ENCODE measurements around the gene HCAR3. TPM values are rescaled to one million over a fixed set of nuclear protein-coding genes. Genes with fewer than 3 reads are reported as not detected.

Gene HCAR3
- total and polyA plus RNA-seq, 2 of the 13 experiments (the other 11 are each of a cell fraction or from before 2014, with no cell fraction given): 0.11 to 12.8 TPM

- TF ChIP-seq RERE (CRISPR knock-in tag; IDR thresholded peaks at IDR 0.05; ENCODE audit: low read depth) (no peak), MNT (IDR thresholded peaks at IDR 0.05) (peak; percentile 70), ETV5 (CRISPR knock-in tag; IDR thresholded peaks at IDR 0.05; ENCODE audit: borderline replicate concordance) (peak; percentile 92), IRF9 (CRISPR knock-in tag; IDR thresholded peaks at IDR 0.05; ENCODE audit: borderline replicate concordance) (peak; percentile 92), HDAC2 (CRISPR knock-in tag; IDR thresholded peaks at IDR 0.05) (peak; percentile 79), ZNF512B (CRISPR knock-in tag; IDR thresholded peaks at IDR 0.05; ENCODE audit: borderline replicate concordance) (no peak), JUN (CRISPR knock-in tag; IDR thresholded peaks at IDR 0.05) (no peak), ZNF552 (CRISPR knock-in tag; IDR thresholded peaks at IDR 0.05; ENCODE audit: borderline replicate concordance) (peak; percentile 80; the same call in 1 of the 2 replicates), DDIT3 (CRISPR knock-in tag; IDR thresholded peaks at IDR 0.05) (no peak)
- TF ChIP-seq, protein P1, sequence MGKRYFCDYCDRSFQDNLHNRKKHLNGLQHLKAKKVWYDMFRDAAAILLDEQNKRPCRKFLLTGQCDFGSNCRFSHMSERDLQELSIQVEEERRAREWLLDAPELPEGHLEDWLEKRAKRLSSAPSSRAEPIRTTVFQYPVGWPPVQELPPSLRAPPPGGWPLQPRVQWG (CRISPR knock-in tag; IDR thresholded peaks at IDR 0.05; ENCODE audit: borderline replicate concordance, low read depth): no peak
- TF ChIP-seq, protein P2, sequence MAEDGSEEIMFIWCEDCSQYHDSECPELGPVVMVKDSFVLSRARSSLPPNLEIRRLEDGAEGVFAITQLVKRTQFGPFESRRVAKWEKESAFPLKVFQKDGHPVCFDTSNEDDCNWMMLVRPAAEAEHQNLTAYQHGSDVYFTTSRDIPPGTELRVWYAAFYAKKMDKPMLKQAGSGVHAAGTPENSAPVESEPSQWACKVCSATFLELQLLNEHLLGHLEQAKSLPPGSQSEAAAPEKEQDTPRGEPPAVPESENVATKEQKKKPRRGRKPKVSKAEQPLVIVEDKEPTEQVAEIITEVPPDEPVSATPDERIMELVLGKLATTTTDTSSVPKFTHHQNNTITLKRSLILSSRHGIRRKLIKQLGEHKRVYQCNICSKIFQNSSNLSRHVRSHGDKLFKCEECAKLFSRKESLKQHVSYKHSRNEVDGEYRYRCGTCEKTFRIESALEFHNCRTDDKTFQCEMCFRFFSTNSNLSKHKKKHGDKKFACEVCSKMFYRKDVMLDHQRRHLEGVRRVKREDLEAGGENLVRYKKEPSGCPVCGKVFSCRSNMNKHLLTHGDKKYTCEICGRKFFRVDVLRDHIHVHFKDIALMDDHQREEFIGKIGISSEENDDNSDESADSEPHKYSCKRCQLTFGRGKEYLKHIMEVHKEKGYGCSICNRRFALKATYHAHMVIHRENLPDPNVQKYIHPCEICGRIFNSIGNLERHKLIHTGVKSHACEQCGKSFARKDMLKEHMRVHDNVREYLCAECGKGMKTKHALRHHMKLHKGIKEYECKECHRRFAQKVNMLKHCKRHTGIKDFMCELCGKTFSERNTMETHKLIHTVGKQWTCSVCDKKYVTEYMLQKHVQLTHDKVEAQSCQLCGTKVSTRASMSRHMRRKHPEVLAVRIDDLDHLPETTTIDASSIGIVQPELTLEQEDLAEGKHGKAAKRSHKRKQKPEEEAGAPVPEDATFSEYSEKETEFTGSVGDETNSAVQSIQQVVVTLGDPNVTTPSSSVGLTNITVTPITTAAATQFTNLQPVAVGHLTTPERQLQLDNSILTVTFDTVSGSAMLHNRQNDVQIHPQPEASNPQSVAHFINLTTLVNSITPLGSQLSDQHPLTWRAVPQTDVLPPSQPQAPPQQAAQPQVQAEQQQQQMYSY (CRISPR knock-in tag; IDR thresholded peaks at IDR 0.05): no peak
Measured at GRCh38 chr12:122752464-122753318, 36.1 kb upstream of the HCAR3 start, which contains the start of gene DENR (continued).
